ENCODE data around the gene EGLN2.
"Not testable (repeated sequence)": the region's sequence is repeated elsewhere in the genome, so short reads cannot be mapped to it uniquely, and the experiment has no call there.

The EGLN2 gene

GRCh38 chr19:40832431-40832790 lies 33.4 kb downstream of the EGLN2 start:
- H3K4me1 ChIP-seq (ENCODE audit: control extremely low read depth in 1 of 4, control insufficient read depth in 4 of 4, insufficient read depth in 4 of 4, low read length in 3 of 4); H3K9me3 ChIP-seq (ENCODE audit: control extremely low read depth in 1 of 5, control insufficient read depth in 4 of 5, insufficient read depth in 2 of 5, low read depth in 1 of 5, low read length in 4 of 5); CTCF ChIA-PET; DNase-seq; H3K27ac ChIP-seq (ENCODE audit: insufficient read depth in 1 of 2, low read depth in 1 of 2, low read length in 2 of 2, poor library complexity in 1 of 2, severe bottlenecking in 2 of 2); H3K36me3 ChIP-seq (ENCODE audit: control insufficient read depth in 4 of 4, insufficient read depth in 4 of 4, low read length in 3 of 4); H3K4me3 ChIP-seq (ENCODE audit: control insufficient read depth in 1 of 7, extremely low read depth in 1 of 7, insufficient read depth in 4 of 7, low read depth in 2 of 7, low read length in 6 of 7); H3K27me3 ChIP-seq (replicated peaks in 2 of 5; ENCODE audit: control insufficient read depth in 4 of 5, insufficient read depth in 5 of 5, low read length in 4 of 5): not testable (repeated sequence)
- WGBS (ENCODE audit: insufficient coverage) = 67% methylated on average over 2 of the region's 4 CpGs
- POLR2A ChIA-PET = interaction anchor here (1.3 kb wide), 1 partner anchor 23 kb away, joined by 3 read pairs; no protein-coding TSS in a partner anchor

- H3K36me3 ChIP-seq (ENCODE audit: control insufficient read depth in 4 of 4, insufficient read depth in 4 of 4, low read length in 3 of 4); CTCF ChIA-PET; H3K27me3 ChIP-seq (replicated peaks in 2 of 5; ENCODE audit: control insufficient read depth in 4 of 5, insufficient read depth in 5 of 5, low read length in 4 of 5); H3K4me3 ChIP-seq (ENCODE audit: control insufficient read depth in 1 of 7, extremely low read depth in 1 of 7, insufficient read depth in 4 of 7, low read depth in 2 of 7, low read length in 6 of 7); POLR2A ChIA-PET; H3K9me3 ChIP-seq (ENCODE audit: control extremely low read depth in 1 of 5, control insufficient read depth in 4 of 5, insufficient read depth in 2 of 5, low read depth in 1 of 5, low read length in 4 of 5); H3K4me1 ChIP-seq (ENCODE audit: control extremely low read depth in 1 of 4, control insufficient read depth in 4 of 4, insufficient read depth in 4 of 4, low read length in 3 of 4): not testable (repeated sequence)
- H3K27ac ChIP-seq (ENCODE audit: insufficient read depth in 1 of 2, low read depth in 1 of 2, low read length in 2 of 2, poor library complexity in 1 of 2, severe bottlenecking in 2 of 2) = peak overlapping the region in 1 of 2 experiments; percentile 76
- WGBS (ENCODE audit: insufficient coverage) = no CpG with 5 or more reads among the region's 7 CpGs
- peak in 1 of 3 donors; percentile 53 for DNase-seq
Measured at GRCh38 chr19:40833728-40834533, 34.9 kb downstream of the EGLN2 start.

GRCh38 chr19:40836754-40837429 lies 37.9 kb downstream of the EGLN2 start:
- DNase-seq = no peak
- CTCF ChIA-PET = interaction anchor here (0.6 kb wide), 1 partner anchor 996 kb away, joined by 3 read pairs; no protein-coding TSS in a partner anchor
- Histone ChIP-seq H3K27ac (ENCODE audit: insufficient read depth in 1 of 2, low read depth in 1 of 2, low read length in 2 of 2, poor library complexity in 1 of 2, severe bottlenecking in 2 of 2) (no peak overlapping the region), H3K9me3 (ENCODE audit: control extremely low read depth in 1 of 5, control insufficient read depth in 4 of 5, insufficient read depth in 2 of 5, low read depth in 1 of 5, low read length in 4 of 5) (no peaks in the 10 kb centered on the region), H3K36me3 (ENCODE audit: control insufficient read depth in 4 of 4, insufficient read depth in 4 of 4, low read length in 3 of 4) (no peaks in the 10 kb centered on the region), H3K27me3 (replicated peaks in 2 of 5; ENCODE audit: control insufficient read depth in 4 of 5, insufficient read depth in 5 of 5, low read length in 4 of 5) (no peaks in the 10 kb centered on the region), H3K4me1 (ENCODE audit: control extremely low read depth in 1 of 4, control insufficient read depth in 4 of 4, insufficient read depth in 4 of 4, low read length in 3 of 4) (peaks cover 0 to 7% (median 3%) of the 10 kb centered on the region in 4 experiments), H3K4me3 (ENCODE audit: control insufficient read depth in 1 of 7, extremely low read depth in 1 of 7, insufficient read depth in 4 of 7, low read depth in 2 of 7, low read length in 6 of 7) (no peak overlapping the region)
- POLR2A ChIA-PET = no interaction called here
- WGBS (ENCODE audit: insufficient coverage) = 92% methylated on average over 2 of the region's 6 CpGs

GRCh38 chr19:40838477-40838876 lies 39.5 kb downstream of the EGLN2 start:
- H3K9me3 ChIP-seq (ENCODE audit: control extremely low read depth in 1 of 5, control insufficient read depth in 4 of 5, insufficient read depth in 2 of 5, low read depth in 1 of 5, low read length in 4 of 5); H3K4me1 ChIP-seq (ENCODE audit: control extremely low read depth in 1 of 4, control insufficient read depth in 4 of 4, insufficient read depth in 4 of 4, low read length in 3 of 4); H3K27ac ChIP-seq (ENCODE audit: insufficient read depth in 1 of 2, low read depth in 1 of 2, low read length in 2 of 2, poor library complexity in 1 of 2, severe bottlenecking in 2 of 2); H3K36me3 ChIP-seq (ENCODE audit: control insufficient read depth in 4 of 4, insufficient read depth in 4 of 4, low read length in 3 of 4); H3K27me3 ChIP-seq (replicated peaks in 2 of 5; ENCODE audit: control insufficient read depth in 4 of 5, insufficient read depth in 5 of 5, low read length in 4 of 5); POLR2A ChIA-PET; DNase-seq; H3K4me3 ChIP-seq (ENCODE audit: control insufficient read depth in 1 of 7, extremely low read depth in 1 of 7, insufficient read depth in 4 of 7, low read depth in 2 of 7, low read length in 6 of 7); CTCF ChIA-PET: not testable (repeated sequence)
- WGBS (ENCODE audit: insufficient coverage) = 50% methylated on average over 1 of the region's 1 CpG

GRCh38 chr19:40842012-40842411 lies 43.0 kb downstream of the EGLN2 start:
- H3K4me3 ChIP-seq (ENCODE audit: control insufficient read depth in 1 of 7, extremely low read depth in 1 of 7, insufficient read depth in 4 of 7, low read depth in 2 of 7, low read length in 6 of 7); CTCF ChIA-PET; H3K4me1 ChIP-seq (ENCODE audit: control extremely low read depth in 1 of 4, control insufficient read depth in 4 of 4, insufficient read depth in 4 of 4, low read length in 3 of 4); H3K9me3 ChIP-seq (ENCODE audit: control extremely low read depth in 1 of 5, control insufficient read depth in 4 of 5, insufficient read depth in 2 of 5, low read depth in 1 of 5, low read length in 4 of 5); H3K27me3 ChIP-seq (replicated peaks in 2 of 5; ENCODE audit: control insufficient read depth in 4 of 5, insufficient read depth in 5 of 5, low read length in 4 of 5); POLR2A ChIA-PET; H3K27ac ChIP-seq (ENCODE audit: insufficient read depth in 1 of 2, low read depth in 1 of 2, low read length in 2 of 2, poor library complexity in 1 of 2, severe bottlenecking in 2 of 2); H3K36me3 ChIP-seq (ENCODE audit: control insufficient read depth in 4 of 4, insufficient read depth in 4 of 4, low read length in 3 of 4); DNase-seq: not testable (repeated sequence)
- WGBS (ENCODE audit: insufficient coverage) = no CpG with 5 or more reads among the region's 3 CpGs

- POLR2A ChIA-PET; H3K9me3 ChIP-seq (ENCODE audit: control extremely low read depth in 1 of 5, control insufficient read depth in 4 of 5, insufficient read depth in 2 of 5, low read depth in 1 of 5, low read length in 4 of 5); H3K4me1 ChIP-seq (ENCODE audit: control extremely low read depth in 1 of 4, control insufficient read depth in 4 of 4, insufficient read depth in 4 of 4, low read length in 3 of 4); DNase-seq; CTCF ChIA-PET; H3K27me3 ChIP-seq (replicated peaks in 2 of 5; ENCODE audit: control insufficient read depth in 4 of 5, insufficient read depth in 5 of 5, low read length in 4 of 5); H3K36me3 ChIP-seq (ENCODE audit: control insufficient read depth in 4 of 4, insufficient read depth in 4 of 4, low read length in 3 of 4): not testable (repeated sequence)
- Histone ChIP-seq H3K4me3 (ENCODE audit: control insufficient read depth in 1 of 7, extremely low read depth in 1 of 7, insufficient read depth in 4 of 7, low read depth in 2 of 7, low read length in 6 of 7) (peak overlapping the region in 6 of 7 experiments; percentile 7 to 64 (median 37)), H3K27ac (ENCODE audit: insufficient read depth in 1 of 2, low read depth in 1 of 2, low read length in 2 of 2, poor library complexity in 1 of 2, severe bottlenecking in 2 of 2) (peak overlapping the region in 1 of 2 experiments; percentile 6)
- 10% methylated on average over 4 of the region's 12 CpGs for WGBS (ENCODE audit: insufficient coverage)
Measured at GRCh38 chr19:40842997-40843652, 44.1 kb downstream of the EGLN2 start.

GRCh38 chr19:40843653-40844052 lies 44.7 kb downstream of the EGLN2 start:
- peaks cover 0 to 14% (median 8%) of the 10 kb centered on the region in 4 experiments for H3K4me1 ChIP-seq (ENCODE audit: control extremely low read depth in 1 of 4, control insufficient read depth in 4 of 4, insufficient read depth in 4 of 4, low read length in 3 of 4)
- CTCF ChIA-PET = interaction anchor here (1.5 kb wide), 1 partner anchor 36 kb away, joined by 3 read pairs; no protein-coding TSS in a partner anchor
- H3K36me3 ChIP-seq (ENCODE audit: control insufficient read depth in 4 of 4, insufficient read depth in 4 of 4, low read length in 3 of 4); H3K27ac ChIP-seq (ENCODE audit: insufficient read depth in 1 of 2, low read depth in 1 of 2, low read length in 2 of 2, poor library complexity in 1 of 2, severe bottlenecking in 2 of 2); H3K9me3 ChIP-seq (ENCODE audit: control extremely low read depth in 1 of 5, control insufficient read depth in 4 of 5, insufficient read depth in 2 of 5, low read depth in 1 of 5, low read length in 4 of 5); H3K27me3 ChIP-seq (replicated peaks in 2 of 5; ENCODE audit: control insufficient read depth in 4 of 5, insufficient read depth in 5 of 5, low read length in 4 of 5); POLR2A ChIA-PET: not testable (repeated sequence)
- peak overlapping the region in 6 of 7 experiments; percentile 7 to 64 (median 43) for H3K4me3 ChIP-seq (ENCODE audit: control insufficient read depth in 1 of 7, extremely low read depth in 1 of 7, insufficient read depth in 4 of 7, low read depth in 2 of 7, low read length in 6 of 7)
- 0% methylated on average over 1 of the region's 19 CpGs for WGBS (ENCODE audit: insufficient coverage)
- DNase-seq = peak; percentile 80 to 92 (median 88)

Measured in common myeloid progenitor, CD34-positive (primary cell).